ENCODE data around the gene BATF.

GRCh38 chr14:75479770-75480600 is 42.3 kb upstream of the BATF start:
- TF ChIP-seq, protein P1, sequence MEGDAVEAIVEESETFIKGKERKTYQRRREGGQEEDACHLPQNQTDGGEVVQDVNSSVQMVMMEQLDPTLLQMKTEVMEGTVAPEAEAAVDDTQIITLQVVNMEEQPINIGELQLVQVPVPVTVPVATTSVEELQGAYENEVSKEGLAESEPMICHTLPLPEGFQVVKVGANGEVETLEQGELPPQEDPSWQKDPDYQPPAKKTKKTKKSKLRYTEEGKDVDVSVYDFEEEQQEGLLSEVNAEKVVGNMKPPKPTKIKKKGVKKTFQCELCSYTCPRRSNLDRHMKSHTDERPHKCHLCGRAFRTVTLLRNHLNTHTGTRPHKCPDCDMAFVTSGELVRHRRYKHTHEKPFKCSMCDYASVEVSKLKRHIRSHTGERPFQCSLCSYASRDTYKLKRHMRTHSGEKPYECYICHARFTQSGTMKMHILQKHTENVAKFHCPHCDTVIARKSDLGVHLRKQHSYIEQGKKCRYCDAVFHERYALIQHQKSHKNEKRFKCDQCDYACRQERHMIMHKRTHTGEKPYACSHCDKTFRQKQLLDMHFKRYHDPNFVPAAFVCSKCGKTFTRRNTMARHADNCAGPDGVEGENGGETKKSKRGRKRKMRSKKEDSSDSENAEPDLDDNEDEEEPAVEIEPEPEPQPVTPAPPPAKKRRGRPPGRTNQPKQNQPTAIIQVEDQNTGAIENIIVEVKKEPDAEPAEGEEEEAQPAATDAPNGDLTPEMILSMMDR (conservative IDR thresholded peaks at IDR 0.05; ENCODE audit: low read length) = no peak
- no peak for TF ChIP-seq EZH2phosphoT487 (IDR thresholded peaks at IDR 0.05; ENCODE audit: borderline replicate concordance, low read depth, low read length)
